ENCODE data around the gene PRPF19. TPM values are rescaled to one million over a fixed set of nuclear protein-coding genes. Genes with fewer than 3 reads are reported as not detected.

Gene PRPF19
- total and polyA plus RNA-seq, 10 of the 15 experiments (the other 5 are each of a cell fraction or from before 2014, with no cell fraction given) = 8.7 to 170 (median 61.3) TPM

DNA sequence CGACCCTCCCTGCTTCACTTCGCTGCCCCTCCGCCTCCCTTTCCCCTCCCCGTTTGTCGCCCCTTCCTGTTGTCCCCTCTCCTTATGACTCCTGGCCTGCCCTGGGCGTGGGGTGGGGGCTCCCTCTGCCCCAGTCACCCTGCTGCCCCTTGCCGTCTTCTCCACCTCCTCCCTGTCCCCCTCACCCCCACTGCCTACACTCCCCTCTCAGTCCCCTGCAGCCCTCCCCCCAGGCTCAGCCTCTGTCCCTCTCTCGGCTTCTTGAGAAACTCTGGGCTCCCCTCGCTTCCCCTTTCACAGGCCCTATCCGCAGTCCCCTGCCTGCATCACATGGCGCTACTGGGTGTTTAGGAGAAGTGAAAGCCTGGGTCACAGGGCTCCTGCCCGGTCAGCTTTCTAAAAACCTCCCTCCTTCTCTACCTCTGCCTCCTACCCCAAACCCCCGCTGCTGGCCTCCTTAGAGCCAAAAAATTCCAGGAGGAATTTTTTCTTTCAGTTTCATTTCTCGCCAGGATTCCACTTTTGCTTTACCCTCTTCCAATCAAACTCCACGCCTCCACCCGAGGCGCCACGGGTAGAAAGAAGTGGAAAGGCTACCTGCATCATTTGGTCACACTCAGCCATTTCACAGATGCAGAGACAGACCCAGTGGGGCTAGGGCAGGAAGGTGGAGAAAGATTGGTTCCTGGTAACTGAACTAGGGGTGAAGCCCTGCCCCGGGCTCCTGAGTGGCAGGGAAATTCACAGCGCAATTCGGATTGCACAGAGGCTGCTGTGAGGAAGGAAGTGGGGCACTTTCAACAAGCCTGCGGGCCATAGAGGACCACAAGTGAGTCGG lies 45.7 kb upstream of the PRPF19 start, which contains the start of gene SLC15A3:
TSS of gene SLC15A3 (minus strand) at position 273 of the 838 bp plus-strand sequence. CDS start 625 bp downstream, outside the sequence.
- peak; percentile 61 for DNase-seq (ENCODE audit: low read depth, low spot score)
- peak; percentile 90 for FAIRE-seq
- ChIA-PET POLR2A (interaction anchor here (1.1 to 2.8 kb wide), 4 partner anchors 37 to 187 kb away, joined by 4 to 14 read pairs (median 10); partner anchors contain the start of gene TMEM109), RAD21 (ENCODE audit: unreplicated experiment) (interaction anchor here (0.6 kb wide), 1 partner anchor 19 kb away, joined by 3 read pairs; no protein-coding TSS in a partner anchor), CTCF (interaction anchor here (1.5 to 2.0 kb wide), 2 partner anchors 16 to 90 kb away, joined by 3 to 5 read pairs; no protein-coding TSS in a partner anchor), SMC1A (ENCODE audit: uncharacterized antibody, unreplicated experiment) (interaction anchor here (0.6 to 7.6 kb wide), 4 partner anchors 38 to 208 kb away, joined by 3 to 76 read pairs (median 4); partner anchors contain the start of gene TMEM109)
- ATAC-seq = peak; percentile 88
- intact Hi-C loops (cut with micrococcal nuclease; ENCODE audit: unreplicated experiment) (loop anchor here (1.0 to 10.0 kb wide), 3 partner anchors 37 to 109 kb away; partner anchors contain the start of genes CCDC86 and TMEM109), in situ Hi-C loops (cut with MboI) (no loop called here)
- 2% methylated on average over 20 of the region's 23 CpGs for WGBS (ENCODE audit: insufficient coverage, insufficient replicate concordance, low lambda C conversion rate, missing lambda C conversion rate)
- peak within 1 kb of the TSS; percentile 98 for H3K4me2 ChIP-seq (ENCODE audit: control insufficient read depth, insufficient read depth)
- H3K4me3 ChIP-seq = peak within 1 kb of the TSS; percentile 94
- H3K79me2 ChIP-seq (ENCODE audit: control insufficient read depth, insufficient read depth, low read length) = peaks cover 47% of the 10 kb centered on the region
- no peaks in the 10 kb centered on the region for H3K27me3 ChIP-seq (replicated peaks in 1 of 2; ENCODE audit: control insufficient read depth in 2 of 2, insufficient read depth in 2 of 2, low read length in 1 of 2)
- no peaks in the 10 kb centered on the region; a peak in 1 of 4 replicates for H3K36me3 ChIP-seq (ENCODE audit: control insufficient read depth in 2 of 2, insufficient read depth in 2 of 2, low read length in 1 of 2)
- H4K20me1 ChIP-seq (ENCODE audit: control insufficient read depth, insufficient read depth) = no peaks in the 10 kb centered on the region; the same call in 1 of the 2 replicates
- peak within 1 kb of the TSS; percentile 64 for H2AFZ ChIP-seq (ENCODE audit: control insufficient read depth, low read depth, low read length)
- H3K27ac ChIP-seq (ENCODE audit: control insufficient read depth, insufficient read depth) = peak within 1 kb of the TSS; percentile 97
- H3K4me1 ChIP-seq (ENCODE audit: control insufficient read depth, insufficient read depth, low read length) = peaks cover 28% of the 10 kb centered on the region
- peak within 1 kb of the TSS; percentile 90 for H3K9ac ChIP-seq (ENCODE audit: control insufficient read depth, insufficient read depth, low read length)
- H3K9me3 ChIP-seq (replicated peaks; ENCODE audit: control insufficient read depth, insufficient read depth, low read length) = no peaks in the 10 kb centered on the region
- no TSS peak for BruUV-seq (replicated peaks)
- peak; percentile 95 for TF ChIP-seq NBN (IDR thresholded peaks at IDR 0.05)
- no peak; a peak in 1 of 4 replicates for TF ChIP-seq ETV6 (conservative IDR thresholded peaks at IDR 0.05 in 1 of 2, IDR thresholded peaks at IDR 0.05 in 1 of 2; ENCODE audit: borderline replicate concordance in 1 of 2, low read depth in 1 of 2)
- peak; percentile 77; the same call in 1 of the 2 replicates for TF ChIP-seq PML (IDR thresholded peaks at IDR 0.05; ENCODE audit: low read length)
- peak; percentile 58; the same call in 1 of the 2 replicates for TF ChIP-seq POLR2AphosphoS5 (IDR thresholded peaks at IDR 0.05; ENCODE audit: low read length)
- no peak for TF ChIP-seq CREM (IDR thresholded peaks at IDR 0.05; ENCODE audit: low read depth)
- 0 out of 4 replicates have a peak, but pooled peaks of 1 of the 2 experiments have one; percentile 23 for TF ChIP-seq EP300 (IDR thresholded peaks at IDR 0.05; ENCODE audit: borderline replicate concordance in 1 of 2, control insufficient read depth in 1 of 2, low read depth in 2 of 2, low read length in 2 of 2)
- TF ChIP-seq CHD1 (IDR thresholded peaks at IDR 0.05; ENCODE audit: low read depth, low read length) = 0 out of 2 replicates have a peak, but pooled peaks have one; percentile 25
- TF ChIP-seq ZBTB4 (CRISPR knock-in tag; IDR thresholded peaks at IDR 0.05) = no peak
- TF ChIP-seq NFYB (IDR thresholded peaks at IDR 0.05; ENCODE audit: insufficient read depth, low read depth, low read length) = no peak
- no peak for TF ChIP-seq HDGF (IDR thresholded peaks at IDR 0.05)
- TF ChIP-seq KAT2A (conservative IDR thresholded peaks at IDR 0.05; ENCODE audit: control insufficient read depth, low read depth, low read length) = no peak
- 0 out of 2 replicates have a peak, but pooled peaks have one; percentile 65 for TF ChIP-seq SMAD5 (IDR thresholded peaks at IDR 0.05; ENCODE audit: low read depth)
- no peak for TF ChIP-seq HDAC6 (IDR thresholded peaks at IDR 0.05; ENCODE audit: unreplicated experiment)
- TF ChIP-seq MEF2A (IDR thresholded peaks at IDR 0.05; ENCODE audit: insufficient read depth, low read depth, low read length) = peak; percentile 40; the same call in 1 of the 2 replicates
- TF ChIP-seq STAT1 (conservative IDR thresholded peaks at IDR 0.05) = no peak

Measured in GM12878 (cell line).